HL-60 (cell line): ENCODE data around the gene MOB3A.

Experiments
- DNase-seq, 2 experiments: peaks; one replicate each; pipeline ENCODE4 v3.0.0-alpha.2; 2010 to 2020; ENCODE audit warnings: low read depth in 1 of 2, low spot score in 1 of 2
- H3K27ac ChIP-seq: fragments of 250-450 bp; sonication (Bioruptor Pico); replicated peaks from 2 replicates; pipeline ENCODE4 v1.5.1; 2020; ENCODE audit warnings: mild to moderate bottlenecking, moderate library complexity
- H3K27me3 ChIP-seq: fragments of 250-450 bp; sonication (Bioruptor Pico); 2 replicates; pipeline ENCODE4 v1.5.1; 2021; ENCODE audit warnings: mild to moderate bottlenecking, moderate library complexity; ENCODE audit not compliant: insufficient read depth, poor library complexity, severe bottlenecking
- H3K4me3 ChIP-seq: replicated peaks from 2 replicates; pipeline ENCODE4 v1.5.1; 2011; ENCODE audit warnings: mild to moderate bottlenecking, control low read depth, low read length; ENCODE audit not compliant: insufficient read depth
- GABPA ChIP-seq: IDR thresholded peaks from 2 replicates; pipeline ENCODE4 v1.6.1; 2012; ENCODE audit warnings: low read depth
- POLR2AphosphoS5 ChIP-seq: IDR thresholded peaks from 2 replicates; pipeline ENCODE4 v1.6.1; 2012; ENCODE audit warnings: low read depth
- REST ChIP-seq: IDR thresholded peaks from 2 replicates; pipeline ENCODE4 v1.6.1; 2012; ENCODE audit warnings: low read depth; ENCODE audit not compliant: insufficient replicate concordance
- SPI1 ChIP-seq: IDR thresholded peaks from 2 replicates; pipeline ENCODE4 v1.6.1; 2012; ENCODE audit warnings: low read depth, mild to moderate bottlenecking, borderline replicate concordance
- TF ChIP-seq, protein P1 (sequence below): IDR thresholded peaks from one replicate; pipeline ENCODE4 v1.5.1; 2011; ENCODE audit warnings: low read length, control low read depth, inconsistent platforms; ENCODE audit not compliant: insufficient read depth

The MOB3A gene

DNA sequence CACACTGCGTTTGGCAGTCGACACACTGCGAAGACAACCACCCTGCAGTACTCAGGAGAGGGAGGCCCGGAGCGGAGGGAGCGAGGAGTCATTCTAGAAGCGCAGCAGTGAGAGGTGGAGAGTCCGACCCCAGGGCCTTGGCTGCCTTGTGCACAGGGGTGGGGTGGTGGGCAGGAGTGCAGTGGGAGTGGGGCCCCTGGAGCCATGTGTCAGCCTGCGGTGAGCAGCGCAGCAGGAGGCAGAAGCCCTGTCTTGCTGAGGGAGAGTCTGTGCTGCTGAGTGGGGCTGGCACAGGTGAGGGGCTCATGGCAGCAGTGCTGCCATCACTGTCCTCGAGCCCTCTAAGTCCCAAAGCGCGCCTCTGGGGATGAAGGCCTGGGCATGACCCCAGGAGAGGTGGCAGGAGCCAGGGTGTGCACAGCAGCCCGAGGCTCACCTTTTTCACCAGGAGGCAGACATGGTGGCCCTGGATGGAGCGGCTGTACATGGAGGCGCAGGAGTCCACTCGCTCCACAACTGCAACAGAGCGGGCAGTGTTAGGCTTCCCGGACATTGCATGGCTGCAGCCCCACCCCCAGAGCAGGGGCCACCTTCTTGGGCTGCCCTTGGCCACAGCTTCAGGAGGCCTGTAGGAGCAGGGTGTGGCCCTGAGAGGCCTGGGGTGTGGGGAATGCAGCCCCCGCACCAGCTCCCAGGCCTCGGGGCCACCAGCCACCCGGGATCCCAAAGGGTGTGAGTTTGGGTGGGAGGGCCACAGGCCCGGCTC is 12.3 kb upstream of the MOB3A start:
- no peak for DNase-seq
- no peak overlapping the region for H3K4me3 ChIP-seq
- TF ChIP-seq GABPA: no peak
- TF ChIP-seq SPI1: no peak
- TF ChIP-seq, protein P1, sequence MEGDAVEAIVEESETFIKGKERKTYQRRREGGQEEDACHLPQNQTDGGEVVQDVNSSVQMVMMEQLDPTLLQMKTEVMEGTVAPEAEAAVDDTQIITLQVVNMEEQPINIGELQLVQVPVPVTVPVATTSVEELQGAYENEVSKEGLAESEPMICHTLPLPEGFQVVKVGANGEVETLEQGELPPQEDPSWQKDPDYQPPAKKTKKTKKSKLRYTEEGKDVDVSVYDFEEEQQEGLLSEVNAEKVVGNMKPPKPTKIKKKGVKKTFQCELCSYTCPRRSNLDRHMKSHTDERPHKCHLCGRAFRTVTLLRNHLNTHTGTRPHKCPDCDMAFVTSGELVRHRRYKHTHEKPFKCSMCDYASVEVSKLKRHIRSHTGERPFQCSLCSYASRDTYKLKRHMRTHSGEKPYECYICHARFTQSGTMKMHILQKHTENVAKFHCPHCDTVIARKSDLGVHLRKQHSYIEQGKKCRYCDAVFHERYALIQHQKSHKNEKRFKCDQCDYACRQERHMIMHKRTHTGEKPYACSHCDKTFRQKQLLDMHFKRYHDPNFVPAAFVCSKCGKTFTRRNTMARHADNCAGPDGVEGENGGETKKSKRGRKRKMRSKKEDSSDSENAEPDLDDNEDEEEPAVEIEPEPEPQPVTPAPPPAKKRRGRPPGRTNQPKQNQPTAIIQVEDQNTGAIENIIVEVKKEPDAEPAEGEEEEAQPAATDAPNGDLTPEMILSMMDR: no peak
- TF ChIP-seq REST: no peak
- no peak for TF ChIP-seq POLR2AphosphoS5
- no peaks in the 10 kb centered on the region for H3K27me3 ChIP-seq
- H3K27ac ChIP-seq: no peak overlapping the region

GRCh38 chr19:2103045-2103707 is 7.0 kb upstream of the MOB3A start:
- Histone ChIP-seq H3K27me3 (no peaks in the 10 kb centered on the region), H3K27ac (no peak overlapping the region), H3K4me3 (no peak overlapping the region)
- DNase-seq: no peak
- no peak for TF ChIP-seq POLR2AphosphoS5
- TF ChIP-seq SPI1: no peak

DNA sequence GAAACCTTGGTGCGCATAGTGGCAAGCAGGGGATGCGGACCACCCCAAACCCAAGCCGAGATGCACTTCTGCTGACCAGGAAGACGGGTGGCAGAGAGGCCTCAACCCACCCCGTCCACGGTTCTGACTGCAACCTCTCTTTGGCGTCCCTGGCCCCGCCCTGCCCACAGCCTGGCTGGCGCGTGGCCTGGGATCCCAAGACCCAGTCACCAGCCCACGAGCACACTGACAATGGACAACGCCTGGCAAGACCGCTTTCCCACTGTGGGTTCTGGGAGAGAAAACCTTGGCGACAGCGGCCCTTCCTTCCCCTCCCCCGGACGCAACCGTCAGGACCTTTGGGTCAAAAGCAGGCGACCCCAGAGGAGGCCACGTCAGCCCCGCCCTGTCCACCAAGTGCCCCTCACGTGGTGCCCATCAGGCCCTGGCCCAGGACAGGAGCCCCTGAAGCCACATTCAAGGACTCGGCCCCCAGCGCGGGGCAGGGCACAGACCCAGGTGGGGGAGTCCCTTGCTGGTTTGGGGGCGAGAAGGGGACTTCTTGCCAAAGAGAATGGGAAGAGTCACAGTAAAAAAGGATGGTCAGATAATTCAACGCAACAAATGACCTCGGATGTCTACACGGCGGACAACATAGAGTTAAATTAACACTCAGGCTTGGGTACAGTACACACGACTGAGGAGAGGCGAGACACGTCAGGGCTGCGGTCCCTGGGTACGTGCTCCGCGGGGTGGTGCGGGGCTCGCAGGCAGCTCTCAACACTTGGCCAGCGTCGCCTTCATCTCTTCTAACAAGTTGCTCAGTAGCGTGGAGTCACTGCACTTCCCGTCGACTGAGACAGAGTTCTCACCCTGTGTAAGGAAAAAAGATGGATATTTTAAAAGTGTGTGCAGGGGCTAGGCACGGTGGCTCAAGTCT is 5.5 kb upstream of the MOB3A start:
- H3K4me3 ChIP-seq: no peak overlapping the region
- no peak overlapping the region for H3K27ac ChIP-seq
- DNase-seq: no peak
- TF ChIP-seq POLR2AphosphoS5: no peak
- TF ChIP-seq, protein P1: no peak
- TF ChIP-seq SPI1: no peak
- TF ChIP-seq GABPA: no peak
- no peak for TF ChIP-seq REST
- H3K27me3 ChIP-seq: no peaks in the 10 kb centered on the region

DNA sequence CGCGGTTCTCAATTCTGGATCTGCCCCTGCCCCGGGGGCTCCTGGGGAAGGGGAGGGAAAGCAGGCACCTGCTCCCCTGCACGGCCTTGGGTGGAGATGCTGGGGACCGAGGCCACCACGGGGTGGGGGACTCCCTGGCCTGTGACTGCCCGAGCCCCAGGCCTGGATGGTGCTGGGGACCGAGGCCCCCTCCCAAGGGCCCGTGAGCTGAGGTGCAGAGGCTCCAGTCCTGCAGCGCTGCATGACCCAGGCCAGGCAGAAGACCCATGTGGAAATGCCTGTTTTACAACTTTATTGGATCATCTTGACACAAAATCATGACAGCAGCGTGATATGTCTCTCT is 4.6 kb upstream of the MOB3A start:
- no peak overlapping the region for H3K27ac ChIP-seq
- H3K4me3 ChIP-seq: no peak overlapping the region
- TF ChIP-seq GABPA (no peak), REST (no peak), SPI1 (no peak), POLR2AphosphoS5 (no peak)
- TF ChIP-seq, protein P1: no peak
- no peaks in the 10 kb centered on the region for H3K27me3 ChIP-seq
- no peak for DNase-seq
